Endothelial cell of umbilical vein (primary cell): ENCODE data around the gene FKBP14. TPM values are rescaled to one million over a fixed set of nuclear protein-coding genes. Genes with fewer than 3 reads are reported as not detected.

ENCODE experiments used
- BruUV-seq: library from RNA; stranded (reverse); fragments of 400-500 nt; replicated peaks from 2 replicates; lab custom pipeline; 2021; lab: Mats Ljungman, UMichigan
- CTCF ChIA-PET: fragments of 300-600, 350-600 bp; sonication (Branson Sonifier 250); formaldehyde crosslinking; loops from one replicate; lab custom pipeline; 2021; ENCODE audit warnings: antibody characterized with exemption, inconsistent platforms; lab: Charles Lee
- POLR2A ChIA-PET: fragments of 300-600, 350-600 bp; sonication (Branson Sonifier 250); formaldehyde crosslinking; loops from one replicate; lab custom pipeline; 2021; ENCODE audit warnings: antibody characterized with exemption, inconsistent platforms; lab: Charles Lee
- DNase-seq: peaks from one replicate; pipeline ENCODE4 v3.0.0-alpha.2; 2011; ENCODE audit warnings: low read depth, low spot score
- FAIRE-seq: peaks from 2 replicates; lab custom pipeline; 2011; peaks lifted over from hg19 to GRCh38; lab: Jason Lieb, UNC
- H2AFZ ChIP-seq: 2 replicates; pipeline ENCODE4 v1.6.0; 2012; ENCODE audit warnings: low read depth, low read length, control low read depth, inconsistent platforms
- H3K27ac ChIP-seq: 2 replicates; pipeline ENCODE4 v1.5.1; 2011; ENCODE audit warnings: low read depth, mild to moderate bottlenecking, control low read depth, low read length, moderate library complexity; ENCODE audit not compliant: insufficient read depth
- H3K27me3 ChIP-seq, 2 experiments: 2 replicates each; pipeline versions ENCODE4 v1.6.0 to v1.6.1; 2011; ENCODE audit warnings: low read length in 2 of 2, mixed read lengths in 1 of 2; ENCODE audit not compliant: control insufficient read depth in 2 of 2, insufficient read depth in 2 of 2
- H3K36me3 ChIP-seq, 2 experiments: 2 replicates in 1 of 2; 3 replicates in 1 of 2; pipeline ENCODE4 v1.5.1; 2011; ENCODE audit warnings: low read length in 2 of 2, mild to moderate bottlenecking in 1 of 2, moderate library complexity in 1 of 2; ENCODE audit not compliant: control insufficient read depth in 2 of 2, insufficient read depth in 2 of 2; ENCODE audit errors: extremely low read depth in 1 of 2
- H3K4me1 ChIP-seq: 3 replicates; pipeline ENCODE4 v1.5.1; 2011; ENCODE audit warnings: mild to moderate bottlenecking, low read length; ENCODE audit not compliant: control insufficient read depth, insufficient read depth; ENCODE audit errors: extremely low read depth
- H3K4me2 ChIP-seq: 2 replicates; pipeline ENCODE4 v1.6.1; 2011; ENCODE audit warnings: low read length, control low read depth, mixed read lengths; ENCODE audit not compliant: insufficient read depth
- H3K4me3 ChIP-seq, 3 experiments: fragments of 200-600 bp in 1 of 3; sonication (generic), shearing (Covaris generic) in 1 of 3; replicated peaks in 1 of 3; 2 replicates each; pipeline ENCODE4 v1.5.1; 2011 to 2016; ENCODE audit warnings: control low read depth in 3 of 3, low read length in 3 of 3, mild to moderate bottlenecking in 2 of 3, inconsistent platforms in 1 of 3, low read depth in 1 of 3, moderate library complexity in 1 of 3; ENCODE audit not compliant: insufficient read depth in 1 of 3
- H3K79me2 ChIP-seq: 2 replicates; pipeline ENCODE4 v1.6.0; 2012; ENCODE audit warnings: low read length, inconsistent platforms; ENCODE audit not compliant: control insufficient read depth, insufficient read depth
- H3K9ac ChIP-seq: replicated peaks from 2 replicates; pipeline ENCODE3; 2011; ENCODE audit warnings: low read length, control low read depth; ENCODE audit not compliant: insufficient read depth; ENCODE audit errors: extremely low read depth
- H3K9me1 ChIP-seq: replicated peaks from 3 replicates; pipeline ENCODE4 v1.6.0; 2011; ENCODE audit warnings: mild to moderate bottlenecking, low read length; ENCODE audit not compliant: control insufficient read depth, insufficient read depth; ENCODE audit errors: extremely low read depth
- H3K9me3 ChIP-seq: replicated peaks from 2 replicates; pipeline ENCODE4 v1.5.1; 2012; ENCODE audit warnings: low read length, inconsistent platforms; ENCODE audit not compliant: control insufficient read depth, insufficient read depth
- H4K20me1 ChIP-seq: replicated peaks from 2 replicates; pipeline ENCODE3; 2011; ENCODE audit warnings: mild to moderate bottlenecking, low read length; ENCODE audit not compliant: control insufficient read depth, insufficient read depth; ENCODE audit errors: extremely low read depth
- EZH2 ChIP-seq: IDR thresholded peaks from 2 replicates; pipeline ENCODE4 v1.6.1; 2012; ENCODE audit warnings: borderline replicate concordance, low read depth, mild to moderate bottlenecking, moderate library complexity, low read length, inconsistent platforms; ENCODE audit not compliant: severe bottlenecking
- FOS ChIP-seq: IDR thresholded peaks from 2 replicates; pipeline ENCODE4 v1.6.1; 2011; ENCODE audit warnings: mild to moderate bottlenecking, low read length, moderate library complexity, borderline replicate concordance; ENCODE audit not compliant: insufficient read depth
- GATA2 ChIP-seq: IDR thresholded peaks from 2 replicates; pipeline ENCODE4 v1.7.0; 2011; ENCODE audit warnings: low read depth, mild to moderate bottlenecking, moderate library complexity, mixed read lengths, low read length; ENCODE audit not compliant: insufficient read length, insufficient read depth
- JUN ChIP-seq: IDR thresholded peaks from 2 replicates; pipeline ENCODE4 v1.6.1; 2011; ENCODE audit warnings: borderline replicate concordance, low read depth; ENCODE audit not compliant: insufficient read length, insufficient read depth
- MYC ChIP-seq: IDR thresholded peaks from one replicate; pipeline ENCODE4 v1.6.1; 2011; ENCODE audit warnings: mild to moderate bottlenecking, low read depth, low read length
- POLR2A ChIP-seq: IDR thresholded peaks from 2 replicates; pipeline ENCODE4 v1.6.1; 2012; ENCODE audit warnings: low read depth, mild to moderate bottlenecking, control low read depth, low read length
- POLR2AphosphoS5 ChIP-seq: IDR thresholded peaks from 2 replicates; pipeline ENCODE4 v1.6.1; 2012; ENCODE audit warnings: low read depth, mild to moderate bottlenecking, control low read depth, low read length, moderate library complexity; ENCODE audit not compliant: insufficient read depth
- dilution Hi-C: fragments of 300-500 bp; cut with MboI; formaldehyde crosslinking; loops from one replicate; pipeline ENCODE4 v1.15.0; 2019; ENCODE audit warnings: low sequenced_read_pairs; ENCODE audit not compliant: extremely low pct_ligation_motif_present
- intact Hi-C: fragments of 100-400 bp; cut with micrococcal nuclease; formaldehyde crosslinking; loops from one replicate; pipeline ENCODE4 v1.10.0; 2022
- polyA plus RNA-seq, 4 experiments: library from polyadenylated mRNA; depleted of rRNA in 3 of 4; stranded (reverse) in 3 of 4; unstranded in 1 of 4; fragments of >200 nt; gene quantifications; 2 replicates each; pipeline versions ENCODE4 v1.2.1 to v1.2.3, GENCODE V29; 2011 to 2012; ENCODE audit warnings: missing spikeins in 1 of 4
- total RNA-seq: library from RNA; stranded (reverse); gene quantifications from 2 replicates; pipeline ENCODE4 v1.2.3, GENCODE V29; 2021
- TF ChIP-seq, protein P1 (sequence below): IDR thresholded peaks from 2 replicates; pipeline ENCODE4 v1.6.1; 2011; ENCODE audit not compliant: insufficient read depth, insufficient read length
- TF ChIP-seq, protein P2 (sequence below), 2 donors: IDR thresholded peaks; 1 replicate in 1 of 2; 2 replicates in 1 of 2; pipeline ENCODE4 v1.5.1; 2011; ENCODE audit warnings: low read length in 2 of 2, mild to moderate bottlenecking in 2 of 2, moderate library complexity in 2 of 2, control low read depth in 1 of 2, inconsistent platforms in 1 of 2, low read depth in 1 of 2; ENCODE audit not compliant: insufficient read depth in 1 of 2; ENCODE audit errors: extremely low read depth in 1 of 2

Gene FKBP14
- total and polyA plus RNA-seq, 2 donors (not counting 3 experiments of a cell fraction or from before 2014, with no cell fraction given): 9.8 to 37.4 TPM

DNA sequence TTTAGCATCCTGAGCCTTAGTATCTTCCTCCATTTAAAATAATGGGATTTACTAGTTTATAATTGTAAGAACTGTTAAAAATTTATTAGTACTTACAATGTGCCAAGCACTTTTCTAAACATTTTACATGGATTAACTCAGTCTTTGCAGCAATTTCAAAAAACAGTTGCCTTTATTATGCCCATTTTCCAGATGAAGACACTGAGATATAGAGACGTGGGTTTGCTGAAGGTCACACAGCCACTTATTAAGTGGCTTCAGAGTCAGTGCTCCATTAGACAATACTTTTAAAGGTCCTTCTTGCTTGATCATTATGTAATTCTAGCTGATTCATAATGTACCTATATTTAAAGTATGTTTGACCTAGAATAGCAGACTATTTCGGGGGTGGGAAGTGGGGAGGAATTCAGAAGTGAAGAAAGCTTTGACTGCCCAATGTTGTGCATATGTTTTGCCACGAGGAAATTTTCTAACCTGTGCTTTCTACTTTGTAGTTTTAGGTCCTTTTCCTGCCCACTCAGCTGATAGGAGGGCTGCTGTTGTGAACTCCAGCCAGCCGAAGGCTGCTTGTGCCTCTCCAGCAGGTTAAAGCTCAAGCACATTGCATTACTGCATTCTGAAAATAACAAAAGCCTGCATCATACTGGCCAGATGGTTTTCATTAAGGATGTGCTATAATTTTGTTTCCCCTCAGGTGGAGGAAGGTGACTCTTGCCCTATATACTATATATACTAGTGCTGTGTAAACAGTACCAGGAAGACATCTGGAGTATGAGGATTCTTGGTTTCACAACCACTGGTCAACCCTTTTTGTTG lies 6.0 kb upstream of the FKBP14 start:
- ChIA-PET POLR2A (no interaction called here), CTCF (interaction anchor here (1.3 kb wide), 1 partner anchor 23 kb away, joined by 3 read pairs; no protein-coding TSS in a partner anchor)
- H3K36me3 ChIP-seq: no peaks in the 10 kb centered on the region
- BruUV-seq: no TSS peak
- H3K27ac ChIP-seq: no peak overlapping the region
- H4K20me1 ChIP-seq: peaks cover 16% of the 10 kb centered on the region
- no peak overlapping the region for H3K9ac ChIP-seq
- H3K4me3 ChIP-seq: no peak overlapping the region
- TF ChIP-seq POLR2A (no peak), POLR2AphosphoS5 (no peak), MYC (no peak), FOS (no peak), EZH2 (no peak)
- TF ChIP-seq, protein P1, sequence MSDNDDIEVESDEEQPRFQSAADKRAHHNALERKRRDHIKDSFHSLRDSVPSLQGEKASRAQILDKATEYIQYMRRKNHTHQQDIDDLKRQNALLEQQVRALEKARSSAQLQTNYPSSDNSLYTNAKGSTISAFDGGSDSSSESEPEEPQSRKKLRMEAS: no peak
- H3K79me2 ChIP-seq: peaks cover 17% of the 10 kb centered on the region
- H2AFZ ChIP-seq: no peak overlapping the region
- no peak overlapping the region for H3K4me2 ChIP-seq
- no peaks in the 10 kb centered on the region for H3K9me3 ChIP-seq
- no peak for FAIRE-seq
- DNase-seq: peak; percentile 61
- peaks cover 19% of the 10 kb centered on the region for H3K4me1 ChIP-seq
- intact Hi-C loops: no loop called here
- no peaks in the 10 kb centered on the region for H3K27me3 ChIP-seq
- dilution Hi-C loops: no loop called here
- H3K9me1 ChIP-seq: no peaks in the 10 kb centered on the region

DNA sequence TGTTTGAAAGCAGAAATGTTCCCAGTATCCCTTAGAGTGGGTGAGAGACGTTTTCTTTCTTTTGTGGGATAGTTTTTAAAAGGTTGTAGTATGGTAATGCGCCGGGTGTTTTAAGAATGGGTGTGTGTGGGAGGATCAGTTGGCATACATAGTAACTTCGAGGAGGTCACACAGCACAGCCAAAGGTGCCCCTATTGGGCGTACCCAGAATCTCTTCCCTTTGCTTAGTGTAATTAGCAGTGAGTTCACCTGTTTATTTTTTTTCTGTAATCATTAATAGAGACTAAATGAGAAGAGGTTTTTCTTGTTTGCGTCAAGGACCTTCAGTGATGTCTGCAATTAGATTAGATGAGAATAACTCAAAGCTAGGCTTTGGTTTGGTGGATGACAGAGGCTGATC lies 3.2 kb upstream of the FKBP14 start:
- H3K4me1 ChIP-seq: peaks cover 39% of the 10 kb centered on the region
- no peak for DNase-seq
- peak overlapping the region; percentile 40 for H3K9ac ChIP-seq
- ChIA-PET POLR2A (no interaction called here), CTCF (interaction anchor here (0.7 to 2.0 kb wide), 4 partner anchors 10 to 109 kb away, joined by 3 to 10 read pairs (median 4); no protein-coding TSS in a partner anchor)
- H3K27me3 ChIP-seq: no peaks in the 10 kb centered on the region
- peaks cover 33% of the 10 kb centered on the region for H3K79me2 ChIP-seq
- H3K4me3 ChIP-seq: peak overlapping the region; percentile 60 to 100 (median 99)
- intact Hi-C loops: loop anchor here (2.0 to 5.0 kb wide), 3 partner anchors 33 to 253 kb away; partner anchors contain the start of genes MTURN and ZNRF2
- no peaks in the 10 kb centered on the region for H3K9me3 ChIP-seq
- no peaks in the 10 kb centered on the region for H3K9me1 ChIP-seq
- no peak for FAIRE-seq
- H3K4me2 ChIP-seq: peak overlapping the region; percentile 80
- peaks cover 14% of the 10 kb centered on the region for H4K20me1 ChIP-seq
- dilution Hi-C loops: no loop called here
- H3K36me3 ChIP-seq: no peaks in the 10 kb centered on the region
- no peak overlapping the region for H2AFZ ChIP-seq
- H3K27ac ChIP-seq: no peak overlapping the region
- TSS peak; percentile 25 for BruUV-seq
- TF ChIP-seq GATA2 (no peak), POLR2AphosphoS5 (no peak), JUN (no peak), FOS (no peak), POLR2A (no peak), EZH2 (no peak), MYC (no peak)
- TF ChIP-seq, protein P2, sequence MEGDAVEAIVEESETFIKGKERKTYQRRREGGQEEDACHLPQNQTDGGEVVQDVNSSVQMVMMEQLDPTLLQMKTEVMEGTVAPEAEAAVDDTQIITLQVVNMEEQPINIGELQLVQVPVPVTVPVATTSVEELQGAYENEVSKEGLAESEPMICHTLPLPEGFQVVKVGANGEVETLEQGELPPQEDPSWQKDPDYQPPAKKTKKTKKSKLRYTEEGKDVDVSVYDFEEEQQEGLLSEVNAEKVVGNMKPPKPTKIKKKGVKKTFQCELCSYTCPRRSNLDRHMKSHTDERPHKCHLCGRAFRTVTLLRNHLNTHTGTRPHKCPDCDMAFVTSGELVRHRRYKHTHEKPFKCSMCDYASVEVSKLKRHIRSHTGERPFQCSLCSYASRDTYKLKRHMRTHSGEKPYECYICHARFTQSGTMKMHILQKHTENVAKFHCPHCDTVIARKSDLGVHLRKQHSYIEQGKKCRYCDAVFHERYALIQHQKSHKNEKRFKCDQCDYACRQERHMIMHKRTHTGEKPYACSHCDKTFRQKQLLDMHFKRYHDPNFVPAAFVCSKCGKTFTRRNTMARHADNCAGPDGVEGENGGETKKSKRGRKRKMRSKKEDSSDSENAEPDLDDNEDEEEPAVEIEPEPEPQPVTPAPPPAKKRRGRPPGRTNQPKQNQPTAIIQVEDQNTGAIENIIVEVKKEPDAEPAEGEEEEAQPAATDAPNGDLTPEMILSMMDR (IDR thresholded peaks at IDR 0.05; ENCODE audit: extremely low read depth in 1 of 2, insufficient read depth in 1 of 2, low read depth in 1 of 2, low read length in 2 of 2): no peak
- TF ChIP-seq, protein P1: no peak
